ENCODE data around the gene CDS2. TPM values are rescaled to one million over a fixed set of nuclear protein-coding genes. Genes with fewer than 3 reads are reported as not detected.
A peak's percentile ranks its signal among the peaks of the same experiment; 100 is the strongest.

Gene CDS2
- total and polyA plus RNA-seq, 2 of the 13 experiments (the other 11 are each of a cell fraction or from before 2014, with no cell fraction given) = 81.3 to 153 TPM

GRCh38 chr20:5120185-5120476 lies 6.7 kb upstream of the CDS2 start (continued):
- TF ChIP-seq EP300 (IDR thresholded peaks at IDR 0.05; ENCODE audit: low read depth in 2 of 2, low read length in 2 of 2) (no peak; a peak in 2 of 4 replicates), EP300 (CRISPR knock-in tag; IDR thresholded peaks at IDR 0.05; ENCODE audit: borderline replicate concordance) (no peak), ELF1 (CRISPR knock-in tag; IDR thresholded peaks at IDR 0.05) (0 out of 2 replicates have a peak, but pooled peaks have one; percentile 25), ZNF558 (CRISPR knock-in tag; IDR thresholded peaks at IDR 0.05; ENCODE audit: borderline replicate concordance) (no peak), SMARCC2 (IDR thresholded peaks at IDR 0.05) (no peak), SRSF4 (IDR thresholded peaks at IDR 0.05; ENCODE audit: low read depth, low read length, poor library complexity, severe bottlenecking) (no peak), BCL3 (CRISPR knock-in tag; IDR thresholded peaks at IDR 0.05) (no peak; the same call in 1 of the 2 replicates), LCORL (IDR thresholded peaks at IDR 0.05) (no peak), LCORL (CRISPR knock-in tag; IDR thresholded peaks at IDR 0.05) (no peak), SMYD3 (CRISPR knock-in tag; IDR thresholded peaks at IDR 0.05) (no peak), ZNF44 (CRISPR knock-in tag; IDR thresholded peaks at IDR 0.05) (no peak; the same call in 1 of the 2 replicates), MED1 (CRISPR knock-in tag; IDR thresholded peaks at IDR 0.05) (no peak), BCLAF1 (IDR thresholded peaks at IDR 0.05) (no peak), TP53 (CRISPR knock-in tag; conservative IDR thresholded peaks at IDR 0.05) (no peak), LBX2 (CRISPR knock-in tag; IDR thresholded peaks at IDR 0.05; ENCODE audit: borderline replicate concordance) (no peak), KDM5A (IDR thresholded peaks at IDR 0.05; ENCODE audit: borderline replicate concordance, low read length) (no peak), MLX (CRISPR knock-in tag; IDR thresholded peaks at IDR 0.05) (no peak; the same call in 1 of the 2 replicates), ZNF775 (CRISPR knock-in tag; IDR thresholded peaks at IDR 0.05; ENCODE audit: borderline replicate concordance) (0 out of 2 replicates have a peak, but pooled peaks have one; percentile 4), DBP (CRISPR knock-in tag; IDR thresholded peaks at IDR 0.05; ENCODE audit: not compliant biosample characterization) (no peak), ZNF484 (CRISPR knock-in tag; IDR thresholded peaks at IDR 0.05; ENCODE audit: borderline replicate concordance, low read depth) (no peak), RCOR2 (CRISPR knock-in tag; IDR thresholded peaks at IDR 0.05) (no peak; the same call in 1 of the 2 replicates), ARNT (IDR thresholded peaks at IDR 0.05) (no peak), TEAD3 (CRISPR knock-in tag; optimal IDR thresholded peaks at IDR 0.05; ENCODE audit: borderline replicate concordance) (no peak), HNRNPL (IDR thresholded peaks at IDR 0.05; ENCODE audit: low read depth, low read length) (no peak), TFE3 (CRISPR knock-in tag; IDR thresholded peaks at IDR 0.05) (peak; percentile 66; the same call in 1 of the 2 replicates)

Measured in HepG2 (cell line).